ENCODE data around the gene SH2D5.

The SH2D5 gene

GRCh38 chr1:20732588-20733359 lies at the start of gene SH2D5:
SH2D5 (minus strand) TSS chr1:20732703; CDS start chr1:20728044, 4,659 bp downstream.
- Histone ChIP-seq H3K9ac (ENCODE audit: low read depth in 1 of 2, low read length in 2 of 2) (peak within 1 kb of the TSS; percentile 60 to 61), H3K36me3 (ENCODE audit: control insufficient read depth in 1 of 2, insufficient read depth in 2 of 2, low read length in 2 of 2) (peaks cover 5% of the 10 kb centered on the region in 2 donors), H3K27ac (ENCODE audit: low read depth, low read length) (no peak within 1 kb of the TSS), H3K27me3 (ENCODE audit: control insufficient read depth in 1 of 2, insufficient read depth in 2 of 2, low read length in 2 of 2) (peaks cover 35 to 41% of the 10 kb centered on the region in 2 donors), H3K9me3 (ENCODE audit: control insufficient read depth in 1 of 2, low read length in 2 of 2) (no peaks in the 10 kb centered on the region), H3K4me1 (ENCODE audit: control insufficient read depth in 1 of 2, insufficient read depth in 2 of 2, low read length in 2 of 2) (peaks cover 17 to 18% of the 10 kb centered on the region in 2 donors), H3K4me3 (ENCODE audit: low read depth in 1 of 2, low read length in 2 of 2) (peak within 1 kb of the TSS; percentile 74 to 77)

GRCh38 chr1:20775700-20776099 lies 43.2 kb upstream of the SH2D5 start:
- peaks cover 26 to 60% of the 10 kb centered on the region in 2 donors for H3K36me3 ChIP-seq (ENCODE audit: control insufficient read depth in 1 of 2, insufficient read depth in 2 of 2, low read length in 2 of 2)

GRCh38 chr1:20771780-20772179 lies 39.3 kb upstream of the SH2D5 start:
- Histone ChIP-seq H3K27me3 (ENCODE audit: control insufficient read depth in 1 of 2, insufficient read depth in 2 of 2, low read length in 2 of 2) (no peaks in the 10 kb centered on the region), H3K4me3 (ENCODE audit: low read depth in 1 of 2, low read length in 2 of 2) (no peak overlapping the region), H3K9ac (ENCODE audit: low read depth in 1 of 2, low read length in 2 of 2) (no peak overlapping the region), H3K4me1 (ENCODE audit: control insufficient read depth in 1 of 2, insufficient read depth in 2 of 2, low read length in 2 of 2) (no peaks in the 10 kb centered on the region), H3K27ac (ENCODE audit: low read depth, low read length) (no peak overlapping the region), H3K36me3 (ENCODE audit: control insufficient read depth in 1 of 2, insufficient read depth in 2 of 2, low read length in 2 of 2) (peaks cover 35 to 91% of the 10 kb centered on the region in 2 donors), H3K9me3 (ENCODE audit: control insufficient read depth in 1 of 2, low read length in 2 of 2) (no peaks in the 10 kb centered on the region)

More at GRCh38 chr1:20775700-20776099, 43.2 kb upstream of the SH2D5 start:
- Histone ChIP-seq H3K4me1 (ENCODE audit: control insufficient read depth in 1 of 2, insufficient read depth in 2 of 2, low read length in 2 of 2) (no peaks in the 10 kb centered on the region), H3K9ac (ENCODE audit: low read depth in 1 of 2, low read length in 2 of 2) (no peak overlapping the region), H3K27me3 (ENCODE audit: control insufficient read depth in 1 of 2, insufficient read depth in 2 of 2, low read length in 2 of 2) (no peaks in the 10 kb centered on the region), H3K27ac (ENCODE audit: low read depth, low read length) (no peak overlapping the region), H3K4me3 (ENCODE audit: low read depth in 1 of 2, low read length in 2 of 2) (no peak overlapping the region), H3K9me3 (ENCODE audit: control insufficient read depth in 1 of 2, low read length in 2 of 2) (no peaks in the 10 kb centered on the region)

GRCh38 chr1:20770314-20771087 lies 38.0 kb upstream of the SH2D5 start:
- Histone ChIP-seq H3K9ac (ENCODE audit: low read depth in 1 of 2, low read length in 2 of 2) (no peak overlapping the region), H3K27ac (ENCODE audit: low read depth, low read length) (no peak overlapping the region), H3K4me3 (ENCODE audit: low read depth in 1 of 2, low read length in 2 of 2) (no peak overlapping the region), H3K27me3 (ENCODE audit: control insufficient read depth in 1 of 2, insufficient read depth in 2 of 2, low read length in 2 of 2) (no peaks in the 10 kb centered on the region), H3K4me1 (ENCODE audit: control insufficient read depth in 1 of 2, insufficient read depth in 2 of 2, low read length in 2 of 2) (no peaks in the 10 kb centered on the region), H3K9me3 (ENCODE audit: control insufficient read depth in 1 of 2, low read length in 2 of 2) (no peaks in the 10 kb centered on the region), H3K36me3 (ENCODE audit: control insufficient read depth in 1 of 2, insufficient read depth in 2 of 2, low read length in 2 of 2) (peaks cover 35 to 96% of the 10 kb centered on the region in 2 donors)

GRCh38 chr1:20767271-20767670 lies 34.8 kb upstream of the SH2D5 start:
- no peaks in the 10 kb centered on the region for H3K9me3 ChIP-seq (ENCODE audit: control insufficient read depth in 1 of 2, low read length in 2 of 2)
- no peaks in the 10 kb centered on the region for H3K4me1 ChIP-seq (ENCODE audit: control insufficient read depth in 1 of 2, insufficient read depth in 2 of 2, low read length in 2 of 2)
- no peak overlapping the region for H3K4me3 ChIP-seq (ENCODE audit: low read depth in 1 of 2, low read length in 2 of 2)
- H3K9ac ChIP-seq (ENCODE audit: low read depth in 1 of 2, low read length in 2 of 2): no peak overlapping the region
- H3K27me3 ChIP-seq (ENCODE audit: control insufficient read depth in 1 of 2, insufficient read depth in 2 of 2, low read length in 2 of 2): no peaks in the 10 kb centered on the region
- H3K27ac ChIP-seq (ENCODE audit: low read depth, low read length): no peak overlapping the region
- H3K36me3 ChIP-seq (ENCODE audit: control insufficient read depth in 1 of 2, insufficient read depth in 2 of 2, low read length in 2 of 2): peaks cover 34 to 96% of the 10 kb centered on the region in 2 donors

GRCh38 chr1:20763417-20763816 lies 30.9 kb upstream of the SH2D5 start:
- Histone ChIP-seq H3K4me3 (ENCODE audit: low read depth in 1 of 2, low read length in 2 of 2) (no peak overlapping the region), H3K27ac (ENCODE audit: low read depth, low read length) (no peak overlapping the region), H3K4me1 (ENCODE audit: control insufficient read depth in 1 of 2, insufficient read depth in 2 of 2, low read length in 2 of 2) (no peaks in the 10 kb centered on the region), H3K27me3 (ENCODE audit: control insufficient read depth in 1 of 2, insufficient read depth in 2 of 2, low read length in 2 of 2) (no peaks in the 10 kb centered on the region), H3K9ac (ENCODE audit: low read depth in 1 of 2, low read length in 2 of 2) (no peak overlapping the region), H3K9me3 (ENCODE audit: control insufficient read depth in 1 of 2, low read length in 2 of 2) (no peaks in the 10 kb centered on the region), H3K36me3 (ENCODE audit: control insufficient read depth in 1 of 2, insufficient read depth in 2 of 2, low read length in 2 of 2) (peaks cover 27 to 93% of the 10 kb centered on the region in 2 donors)

GRCh38 chr1:20760322-20760721 lies 27.8 kb upstream of the SH2D5 start:
- Histone ChIP-seq H3K27me3 (ENCODE audit: control insufficient read depth in 1 of 2, insufficient read depth in 2 of 2, low read length in 2 of 2) (no peaks in the 10 kb centered on the region), H3K9ac (ENCODE audit: low read depth in 1 of 2, low read length in 2 of 2) (no peak overlapping the region), H3K4me1 (ENCODE audit: control insufficient read depth in 1 of 2, insufficient read depth in 2 of 2, low read length in 2 of 2) (no peaks in the 10 kb centered on the region), H3K9me3 (ENCODE audit: control insufficient read depth in 1 of 2, low read length in 2 of 2) (no peaks in the 10 kb centered on the region), H3K27ac (ENCODE audit: low read depth, low read length) (no peak overlapping the region), H3K36me3 (ENCODE audit: control insufficient read depth in 1 of 2, insufficient read depth in 2 of 2, low read length in 2 of 2) (peaks cover 26 to 87% of the 10 kb centered on the region in 2 donors), H3K4me3 (ENCODE audit: low read depth in 1 of 2, low read length in 2 of 2) (no peak overlapping the region)

GRCh38 chr1:20753589-20753988 lies 21.1 kb upstream of the SH2D5 start:
- H3K9me3 ChIP-seq (ENCODE audit: control insufficient read depth in 1 of 2, low read length in 2 of 2): no peaks in the 10 kb centered on the region
- H3K27me3 ChIP-seq (ENCODE audit: control insufficient read depth in 1 of 2, insufficient read depth in 2 of 2, low read length in 2 of 2): no peaks in the 10 kb centered on the region
- H3K27ac ChIP-seq (ENCODE audit: low read depth, low read length): no peak overlapping the region
- no peak overlapping the region for H3K4me3 ChIP-seq (ENCODE audit: low read depth in 1 of 2, low read length in 2 of 2)
- no peak overlapping the region for H3K9ac ChIP-seq (ENCODE audit: low read depth in 1 of 2, low read length in 2 of 2)
- H3K4me1 ChIP-seq (ENCODE audit: control insufficient read depth in 1 of 2, insufficient read depth in 2 of 2, low read length in 2 of 2): no peaks in the 10 kb centered on the region
- peaks cover 6 to 59% of the 10 kb centered on the region in 2 donors for H3K36me3 ChIP-seq (ENCODE audit: control insufficient read depth in 1 of 2, insufficient read depth in 2 of 2, low read length in 2 of 2)

- Histone ChIP-seq H3K27ac (ENCODE audit: low read depth, low read length) (no peak overlapping the region), H3K36me3 (ENCODE audit: control insufficient read depth in 1 of 2, insufficient read depth in 2 of 2, low read length in 2 of 2) (peaks cover 12 to 67% of the 10 kb centered on the region in 2 donors)
Measured at GRCh38 chr1:20751462-20751990, 19.0 kb upstream of the SH2D5 start.

GRCh38 chr1:20742671-20743070 lies 10.2 kb upstream of the SH2D5 start:
- Histone ChIP-seq H3K4me1 (ENCODE audit: control insufficient read depth in 1 of 2, insufficient read depth in 2 of 2, low read length in 2 of 2) (no peaks in the 10 kb centered on the region), H3K9me3 (ENCODE audit: control insufficient read depth in 1 of 2, low read length in 2 of 2) (no peaks in the 10 kb centered on the region), H3K36me3 (ENCODE audit: control insufficient read depth in 1 of 2, insufficient read depth in 2 of 2, low read length in 2 of 2) (peaks cover 36 to 90% of the 10 kb centered on the region in 2 donors), H3K27ac (ENCODE audit: low read depth, low read length) (no peak overlapping the region), H3K9ac (ENCODE audit: low read depth in 1 of 2, low read length in 2 of 2) (no peak overlapping the region), H3K27me3 (ENCODE audit: control insufficient read depth in 1 of 2, insufficient read depth in 2 of 2, low read length in 2 of 2) (no peaks in the 10 kb centered on the region), H3K4me3 (ENCODE audit: low read depth in 1 of 2, low read length in 2 of 2) (no peak overlapping the region)

More at GRCh38 chr1:20751462-20751990, 19.0 kb upstream of the SH2D5 start:
- no peaks in the 10 kb centered on the region for H3K27me3 ChIP-seq (ENCODE audit: control insufficient read depth in 1 of 2, insufficient read depth in 2 of 2, low read length in 2 of 2)
- H3K9me3 ChIP-seq (ENCODE audit: control insufficient read depth in 1 of 2, low read length in 2 of 2): no peaks in the 10 kb centered on the region
- H3K9ac ChIP-seq (ENCODE audit: low read depth in 1 of 2, low read length in 2 of 2): no peak overlapping the region
- H3K4me1 ChIP-seq (ENCODE audit: control insufficient read depth in 1 of 2, insufficient read depth in 2 of 2, low read length in 2 of 2): no peaks in the 10 kb centered on the region
- no peak overlapping the region for H3K4me3 ChIP-seq (ENCODE audit: low read depth in 1 of 2, low read length in 2 of 2)
